Measurements from ENCODE around the gene PPP1R16B.
"Not testable (repeated sequence)": the region's sequence is repeated elsewhere in the genome, so short reads cannot be mapped to it uniquely, and the experiment has no call there.

The PPP1R16B gene

DNA sequence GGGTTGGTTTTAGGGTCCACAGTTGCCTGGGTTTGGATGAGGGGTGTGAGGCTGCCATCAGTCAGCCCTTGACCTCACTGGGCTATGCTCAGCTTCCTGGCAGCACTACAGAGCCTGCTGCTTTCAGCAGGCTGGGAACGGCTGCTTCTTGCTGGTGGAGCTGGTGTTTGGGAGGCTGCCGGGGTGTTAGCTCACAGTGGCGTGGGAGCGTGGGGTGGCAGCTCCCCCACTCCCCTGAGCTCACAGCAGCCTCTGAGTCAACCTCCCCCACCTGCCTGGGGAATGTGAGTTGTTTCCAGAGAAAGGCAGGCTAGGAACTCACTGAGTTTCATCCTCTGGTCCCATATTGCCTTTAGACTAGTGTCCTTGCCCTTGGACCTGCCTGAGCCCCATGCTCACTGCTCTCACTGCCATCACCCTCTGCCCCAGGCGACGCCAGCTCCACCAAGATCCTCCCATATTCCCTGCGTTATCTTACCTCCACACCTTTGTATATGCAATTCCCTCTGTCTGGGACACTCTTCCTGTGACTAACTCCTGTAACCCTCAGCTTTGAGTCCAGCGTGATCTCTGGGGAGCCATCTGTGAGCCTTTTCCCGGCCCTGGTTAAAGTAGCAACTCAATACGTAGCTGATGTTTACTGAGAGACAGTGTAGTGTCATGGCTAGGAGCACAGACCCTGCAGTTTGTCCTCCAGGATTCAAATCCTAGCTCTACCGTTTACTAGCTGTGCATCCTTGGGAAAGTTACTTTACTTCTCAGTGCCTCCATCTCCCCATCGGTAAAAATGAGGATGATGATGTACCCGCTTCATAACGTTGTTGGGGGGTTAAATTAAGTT lies 34.8 kb downstream of the PPP1R16B start:
- DNase-seq = no peak
- TF ChIP-seq POLR2A (IDR thresholded peaks at IDR 0.05; ENCODE audit: low read length) (no peak), GATA1 (IDR thresholded peaks at IDR 0.05; ENCODE audit: low read depth, low read length) (no peak)

GRCh38 chr20:38840894-38841470 lies 35.5 kb downstream of the PPP1R16B start:
- no peak for DNase-seq
- no peak for TF ChIP-seq GATA1 (IDR thresholded peaks at IDR 0.05; ENCODE audit: low read depth, low read length)
- no peak for TF ChIP-seq POLR2A (IDR thresholded peaks at IDR 0.05; ENCODE audit: low read length)

GRCh38 chr20:38841570-38841969 lies 36.1 kb downstream of the PPP1R16B start:
- DNase-seq = no peak
- TF ChIP-seq POLR2A (IDR thresholded peaks at IDR 0.05; ENCODE audit: low read length) (no peak), GATA1 (IDR thresholded peaks at IDR 0.05; ENCODE audit: low read depth, low read length) (no peak)

DNA sequence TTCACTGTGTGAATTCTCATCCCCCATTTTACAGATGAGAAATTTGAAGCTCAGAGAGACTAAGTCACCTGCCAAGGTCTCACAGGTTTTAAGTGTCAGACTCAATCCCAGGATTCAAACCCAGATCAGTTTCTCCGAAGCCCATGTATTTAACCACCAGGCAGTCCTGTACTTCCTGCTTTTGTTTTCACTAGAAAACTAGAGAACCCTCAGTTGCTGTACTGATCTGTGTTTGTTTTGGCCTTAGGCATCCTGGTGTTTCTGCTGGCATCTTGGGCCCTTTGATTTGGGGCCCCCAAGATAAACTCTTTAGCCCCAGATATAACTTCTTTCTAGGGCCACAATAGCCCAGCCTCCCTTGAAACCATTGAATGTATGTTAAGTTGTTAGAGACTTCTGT lies 36.5 kb downstream of the PPP1R16B start:
- DNase-seq = no peak
- TF ChIP-seq POLR2A (IDR thresholded peaks at IDR 0.05; ENCODE audit: low read length) (no peak), GATA1 (IDR thresholded peaks at IDR 0.05; ENCODE audit: low read depth, low read length) (no peak)

DNA sequence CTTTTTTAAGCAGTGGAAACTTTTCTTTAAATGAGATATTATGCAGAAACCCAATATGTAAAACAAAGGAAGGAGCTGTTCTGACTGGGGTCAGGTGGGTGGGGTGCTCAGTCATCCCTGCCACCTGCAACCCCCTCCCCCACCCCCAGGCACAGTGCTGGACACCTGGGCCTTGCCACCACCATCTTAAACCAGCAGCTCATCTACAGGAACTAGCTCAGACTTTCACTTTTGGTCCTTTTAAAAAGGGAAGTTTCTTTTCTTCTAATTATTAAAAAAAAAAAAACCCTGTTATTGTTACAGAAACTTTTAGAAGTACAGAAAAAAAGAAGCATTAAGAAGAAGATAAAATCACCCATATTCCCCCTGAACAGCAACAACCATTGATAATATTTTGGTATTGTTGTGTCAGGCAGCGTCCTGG lies 37.1 kb downstream of the PPP1R16B start:
- no peak for DNase-seq
- TF ChIP-seq POLR2A (IDR thresholded peaks at IDR 0.05; ENCODE audit: low read length) = no peak
- TF ChIP-seq GATA1 (IDR thresholded peaks at IDR 0.05; ENCODE audit: low read depth, low read length) = no peak

- TF ChIP-seq POLR2A (IDR thresholded peaks at IDR 0.05; ENCODE audit: low read length) (no peak), GATA1 (IDR thresholded peaks at IDR 0.05; ENCODE audit: low read depth, low read length) (no peak)
- no peak for DNase-seq
Measured at GRCh38 chr20:38843346-38843745, 37.8 kb downstream of the PPP1R16B start.

DNA sequence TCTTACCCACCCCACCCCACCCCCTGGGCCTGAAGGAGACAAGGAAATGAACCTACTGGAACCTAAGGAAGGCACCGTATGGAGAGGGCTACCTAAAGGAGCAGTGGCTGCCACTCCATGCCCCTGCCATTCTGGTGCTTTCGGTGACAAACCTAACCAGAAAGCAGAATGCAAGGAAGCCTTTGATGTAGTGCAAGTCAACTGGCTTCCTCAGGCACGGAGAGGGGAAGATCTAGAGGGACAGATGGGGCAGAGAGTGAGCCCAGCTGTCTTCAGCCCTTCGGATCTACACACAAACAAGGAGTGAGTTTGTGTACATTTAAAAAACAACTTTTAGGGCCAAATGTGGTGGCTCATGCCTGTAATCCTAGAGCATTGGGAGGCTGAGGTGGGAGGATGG lies 39.5 kb downstream of the PPP1R16B start:
- no peak for DNase-seq

DNA sequence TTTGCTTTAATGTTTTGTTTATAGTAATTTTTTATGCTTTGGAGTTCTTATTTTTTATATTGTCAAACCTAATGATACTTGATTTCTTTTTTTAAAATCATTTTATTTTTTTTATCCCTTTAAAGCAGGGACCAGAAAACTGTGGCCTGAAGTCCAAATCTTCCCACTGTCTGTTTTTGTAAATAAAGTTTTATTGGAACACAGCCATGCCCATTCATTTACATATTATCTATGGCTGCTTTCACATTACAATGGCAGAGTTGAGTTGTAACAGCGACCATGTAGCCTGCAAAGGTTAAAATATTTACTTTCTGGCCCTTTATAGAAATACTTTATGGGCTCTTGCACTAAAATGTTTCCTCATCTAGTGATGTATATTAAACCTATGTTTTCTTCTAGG lies 42.3 kb downstream of the PPP1R16B start:
- no peak for TF ChIP-seq POLR2A (IDR thresholded peaks at IDR 0.05; ENCODE audit: low read length)
- TF ChIP-seq GATA1 (IDR thresholded peaks at IDR 0.05; ENCODE audit: low read depth, low read length) = no peak
- DNase-seq = no peak

More for the DNA sequence above, 39.5 kb downstream of the PPP1R16B start:
- TF ChIP-seq GATA1 (IDR thresholded peaks at IDR 0.05; ENCODE audit: low read depth, low read length) (no peak), POLR2A (IDR thresholded peaks at IDR 0.05; ENCODE audit: low read length) (no peak)

GRCh38 chr20:38853759-38854158 lies 48.3 kb downstream of the PPP1R16B start:
- TF ChIP-seq GATA1 (IDR thresholded peaks at IDR 0.05; ENCODE audit: low read depth, low read length) (no peak), POLR2A (IDR thresholded peaks at IDR 0.05; ENCODE audit: low read length) (no peak)
- DNase-seq = no peak

DNA sequence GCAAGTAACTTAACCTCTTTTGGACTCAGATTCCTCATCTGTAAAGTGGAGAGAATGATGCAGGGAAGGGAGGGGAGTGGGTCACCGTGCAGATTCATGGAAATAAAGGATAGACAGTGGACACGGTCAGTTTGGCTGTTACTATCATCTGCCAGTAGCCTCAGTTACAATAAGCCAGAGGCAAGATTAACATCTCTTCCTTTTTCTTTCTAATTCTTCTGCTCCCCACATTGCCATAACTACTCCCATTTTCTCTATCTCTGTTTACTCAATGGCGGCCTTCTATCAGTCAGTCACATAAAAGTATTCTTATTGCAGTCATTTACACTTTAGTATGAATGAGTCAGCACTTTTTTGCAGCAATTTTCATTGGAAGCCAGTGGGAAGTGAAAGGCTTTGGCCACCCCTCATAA lies 49.2 kb downstream of the PPP1R16B start:
- peak in 1 of 2 experiments; percentile 10 for DNase-seq
- no peak for TF ChIP-seq POLR2A (IDR thresholded peaks at IDR 0.05; ENCODE audit: low read length)

- no peak for DNase-seq
- TF ChIP-seq GATA1 (IDR thresholded peaks at IDR 0.05; ENCODE audit: low read depth, low read length) (no peak), POLR2A (IDR thresholded peaks at IDR 0.05; ENCODE audit: low read length) (no peak)
Measured at GRCh38 chr20:38855356-38855755, 49.9 kb downstream of the PPP1R16B start.

- no peak for TF ChIP-seq GATA1 (IDR thresholded peaks at IDR 0.05; ENCODE audit: low read depth, low read length)
- TF ChIP-seq POLR2A (IDR thresholded peaks at IDR 0.05; ENCODE audit: low read length) = no peak
- DNase-seq = no peak
Measured at GRCh38 chr20:38856570-38856969, 51.1 kb downstream of the PPP1R16B start.

- TF ChIP-seq GATA1 (IDR thresholded peaks at IDR 0.05; ENCODE audit: low read depth, low read length) = no peak
- no peak for TF ChIP-seq POLR2A (IDR thresholded peaks at IDR 0.05; ENCODE audit: low read length)
- DNase-seq = no peak
Measured at GRCh38 chr20:38857703-38858102, 52.2 kb downstream of the PPP1R16B start.

- TF ChIP-seq POLR2A (IDR thresholded peaks at IDR 0.05; ENCODE audit: low read length) (no peak), GATA1 (IDR thresholded peaks at IDR 0.05; ENCODE audit: low read depth, low read length) (no peak)
- peak; percentile 20 to 54 for DNase-seq
Measured at GRCh38 chr20:38859070-38859690, 53.7 kb downstream of the PPP1R16B start.

GRCh38 chr20:38859857-38860256 lies 54.4 kb downstream of the PPP1R16B start:
- DNase-seq = not testable (repeated sequence)
